Brain microvascular endothelial cell (primary cell): ENCODE data around the gene SCEL.
"Not testable (repeated sequence)": the region's sequence is repeated elsewhere in the genome, so short reads cannot be mapped to it uniquely, and the experiment has no call there.

Experiments
- DNase-seq: peaks from one replicate; pipeline ENCODE4 v3.0.0-alpha.2; 2020
- H3K27ac ChIP-seq: fragments of 250-450 bp; sonication (Bioruptor Pico); 2 replicates; pipeline ENCODE4 v1.5.1; 2020; ENCODE audit warnings: mild to moderate bottlenecking, moderate library complexity
- H3K27me3 ChIP-seq: fragments of 250-450 bp; sonication (Bioruptor Pico); replicated peaks from 2 replicates; pipeline ENCODE4 v1.5.1; 2020; ENCODE audit warnings: mild to moderate bottlenecking
- H3K36me3 ChIP-seq: fragments of 250-450 bp; sonication (Bioruptor Pico); replicated peaks from 2 replicates; pipeline ENCODE4 v1.5.1; 2020; ENCODE audit warnings: mild to moderate bottlenecking
- H3K4me3 ChIP-seq: 2 replicates; pipeline ENCODE4 v1.5.1; 2011; ENCODE audit warnings: low read depth, mild to moderate bottlenecking, control low read depth, low read length, moderate library complexity
- CTCF ChIP-seq: IDR thresholded peaks from 2 replicates; pipeline ENCODE4 v1.5.1; 2011; ENCODE audit warnings: low read depth, mild to moderate bottlenecking, moderate library complexity, low read length, control low read depth, inconsistent platforms; ENCODE audit errors: missing control alignments
- in situ Hi-C: cut with HindIII; loops from 2 replicates; pipeline ENCODE4 v1.10.0; 2017; ENCODE audit warnings: low sequenced_read_pairs, low pct_ligation_motif_present

SCEL gene

DNA sequence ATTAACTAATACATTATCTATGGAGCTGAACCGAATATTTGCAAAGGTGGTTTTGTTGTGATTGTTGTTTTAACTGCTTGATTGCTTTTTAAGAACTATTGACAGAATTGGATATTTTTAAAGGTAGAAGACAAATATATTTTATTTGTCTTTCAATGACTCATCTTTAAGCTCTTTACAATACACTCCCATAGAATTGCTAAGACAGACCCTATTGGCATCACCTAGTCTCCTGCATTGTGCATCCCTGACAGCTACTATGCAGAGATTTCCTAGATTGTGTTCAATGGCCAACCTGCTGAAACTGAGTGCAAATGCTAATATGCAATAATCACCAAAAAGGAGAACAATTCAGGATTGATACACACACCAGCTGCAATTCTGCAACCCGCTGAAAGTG, 19.7 kb upstream of the SCEL start:
- in situ Hi-C loops = no loop called here
- Histone ChIP-seq H3K27ac (peak overlapping the region; percentile 60), H3K4me3 (no peak overlapping the region), H3K27me3 (no peaks in the 10 kb centered on the region), H3K36me3 (no peaks in the 10 kb centered on the region)
- no peak for DNase-seq
- TF ChIP-seq CTCF = no peak

DNA sequence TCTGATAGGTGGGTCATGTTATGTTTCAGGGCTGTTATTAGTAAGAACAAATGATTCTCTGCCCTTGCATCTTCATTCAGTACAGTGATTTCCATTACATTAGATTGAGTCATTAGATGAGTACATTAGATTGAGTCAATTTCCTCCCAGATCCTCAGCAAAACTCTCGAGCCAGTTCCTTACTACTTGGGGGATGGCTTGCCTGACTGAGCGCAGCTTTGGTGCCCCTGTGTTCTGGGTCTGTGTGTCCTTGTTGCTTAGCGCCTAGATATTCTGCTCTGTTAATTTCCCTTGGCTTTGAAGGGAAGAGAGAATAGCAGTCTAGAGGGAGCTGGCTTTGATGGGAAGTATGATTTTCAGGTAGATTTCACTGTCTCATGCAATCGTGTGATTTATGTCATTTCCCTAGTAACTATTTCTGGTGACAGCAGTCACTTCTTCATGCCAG, 19.1 kb upstream of the SCEL start:
- DNase-seq = peak; percentile 65
- peak overlapping the region; percentile 60 for H3K27ac ChIP-seq
- no peak for TF ChIP-seq CTCF

DNA sequence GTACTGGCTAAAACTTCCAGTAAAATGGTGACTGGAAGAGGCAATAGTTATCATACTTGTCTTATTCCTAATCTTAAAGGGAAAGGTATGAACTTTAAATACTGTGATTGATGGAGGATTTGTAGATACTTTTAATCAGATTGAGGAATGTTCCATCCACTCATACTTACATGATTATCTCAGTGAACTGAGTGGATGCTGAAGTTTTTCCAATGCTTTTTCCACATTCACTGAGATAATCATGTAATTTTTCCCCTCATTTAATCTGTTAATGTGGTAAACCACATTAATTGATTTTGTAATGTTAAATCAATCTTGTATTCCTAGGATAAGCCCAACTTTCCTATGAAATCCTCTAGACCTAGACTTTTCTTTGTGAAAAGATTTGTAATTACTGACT, 17.2 kb upstream of the SCEL start:
- Histone ChIP-seq H3K27me3 (no peaks in the 10 kb centered on the region), H3K27ac (no peak overlapping the region), H3K4me3 (no peak overlapping the region), H3K36me3 (no peaks in the 10 kb centered on the region)
- no peak for DNase-seq
- in situ Hi-C loops = no loop called here
- TF ChIP-seq CTCF = no peak

More for the DNA sequence above, 19.1 kb upstream of the SCEL start:
- H3K36me3 ChIP-seq = no peaks in the 10 kb centered on the region
- H3K27me3 ChIP-seq = no peaks in the 10 kb centered on the region
- in situ Hi-C loops = no loop called here
- no peak overlapping the region for H3K4me3 ChIP-seq

- H3K4me3 ChIP-seq, H3K27ac ChIP-seq, in situ Hi-C loops, H3K36me3 ChIP-seq, DNase-seq, H3K27me3 ChIP-seq: not testable (repeated sequence)
These were observed 16.1 kb upstream of the SCEL start for GRCh38 chr13:77519396-77519795.

DNA sequence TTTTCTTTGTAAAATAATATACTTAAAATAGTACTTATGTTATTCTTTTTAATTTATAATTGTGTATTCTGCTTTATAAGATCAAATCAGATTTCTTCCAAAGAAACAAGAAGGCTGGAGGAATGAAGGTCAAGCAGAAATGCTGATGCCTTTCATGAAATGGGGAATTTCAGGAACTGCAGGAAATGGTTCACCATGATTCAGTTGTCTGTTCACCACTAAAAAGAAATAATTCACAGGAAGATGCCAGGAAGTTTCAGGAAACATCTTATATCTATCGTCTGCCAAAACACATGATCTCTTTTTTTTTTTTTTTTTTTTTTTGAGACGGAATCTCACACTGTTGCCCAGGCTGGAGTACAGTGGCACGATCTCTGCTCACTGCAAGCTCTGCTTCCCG, 15.7 kb upstream of the SCEL start:
- DNase-seq = no peak
- in situ Hi-C loops = no loop called here
- H3K27me3 ChIP-seq = no peaks in the 10 kb centered on the region
- no peaks in the 10 kb centered on the region for H3K36me3 ChIP-seq
- H3K27ac ChIP-seq = no peak overlapping the region
- TF ChIP-seq CTCF = no peak
- no peak overlapping the region for H3K4me3 ChIP-seq

- no peak for TF ChIP-seq CTCF
- no peaks in the 10 kb centered on the region for H3K36me3 ChIP-seq
- no peak overlapping the region for H3K4me3 ChIP-seq
- H3K27me3 ChIP-seq = no peaks in the 10 kb centered on the region
- DNase-seq = peak; percentile 83
- H3K27ac ChIP-seq = peak overlapping the region; percentile 81
- in situ Hi-C loops = no loop called here
These were observed 14.3 kb upstream of the SCEL start for GRCh38 chr13:77521194-77521593.
